GM23338 (cell line): ENCODE data around the gene MTFR1L. TPM values are rescaled to one million over a fixed set of nuclear protein-coding genes. Genes with fewer than 3 reads are reported as not detected.

Source experiments
- ATAC-seq: fragments of 200-7000 bp; cut with Tn5 transposase; 3 replicates; pipeline ENCODE4 v1.9.1; 2020
- DNase-seq: peaks from one replicate; pipeline ENCODE4 v3.0.0-alpha.2; 2015; ENCODE audit warnings: low spot score
- H2AFZ ChIP-seq: fragments of 200-600 bp; sonication (generic); 2 replicates; pipeline ENCODE4 v1.8.0; 2016; ENCODE audit warnings: antibody characterized with exemption, mild to moderate bottlenecking, moderate library complexity
- H3F3A ChIP-seq: fragments of 200-600 bp; sonication (generic); replicated peaks from 2 replicates; pipeline ENCODE4 v1.8.0; 2017; ENCODE audit warnings: antibody characterized with exemption, mixed run types, low read depth
- H3K27ac ChIP-seq: fragments of 200-600 bp; sonication (generic); 2 replicates; pipeline ENCODE4 v1.6.1; 2016; ENCODE audit warnings: low read depth
- H3K27me3 ChIP-seq: fragments of 200-600 bp; sonication (generic); 2 replicates; pipeline ENCODE4 v1.8.0; 2016; ENCODE audit warnings: mild to moderate bottlenecking, mixed run types, moderate library complexity; ENCODE audit not compliant: insufficient read depth
- H3K36me3 ChIP-seq: fragments of 200-600 bp; sonication (generic); 2 replicates; pipeline ENCODE4 v1.8.0; 2016; ENCODE audit warnings: mild to moderate bottlenecking; ENCODE audit not compliant: insufficient read depth
- H3K4me1 ChIP-seq: fragments of 200-600 bp; sonication (generic); 2 replicates; pipeline ENCODE4 v1.8.0; 2016; ENCODE audit warnings: mild to moderate bottlenecking, moderate library complexity; ENCODE audit not compliant: insufficient read depth
- H3K4me2 ChIP-seq: fragments of 200-600 bp; sonication (generic); 2 replicates; pipeline ENCODE4 v1.7.1; 2017; ENCODE audit warnings: mixed run types
- H3K4me3 ChIP-seq: fragments of 200-600 bp; sonication (generic); 2 replicates; pipeline ENCODE4 v1.6.1; 2016; ENCODE audit warnings: mixed run types
- H3K79me2 ChIP-seq: fragments of 200-600 bp; sonication (generic); replicated peaks from 2 replicates; pipeline ENCODE4 v1.8.0; 2017; ENCODE audit warnings: mild to moderate bottlenecking; ENCODE audit not compliant: insufficient read depth
- H3K9me2 ChIP-seq: fragments of 200-600 bp; sonication (generic); 2 replicates; pipeline ENCODE4 v1.8.0; 2017; ENCODE audit not compliant: insufficient read depth
- H4K20me1 ChIP-seq: fragments of 200-600 bp; sonication (generic); replicated peaks from 2 replicates; pipeline ENCODE4 v1.8.0; 2017; ENCODE audit warnings: mild to moderate bottlenecking; ENCODE audit not compliant: insufficient read depth
- H3K27ac Mint-ChIP-seq: 2 replicates; pipeline ENCODE4 v1.8.0; 2020; ENCODE audit warnings: inconsistent platforms, mild to moderate bottlenecking, moderate library complexity, mixed read lengths
- H3K27me3 Mint-ChIP-seq: 3 replicates; pipeline ENCODE4 v1.8.0; 2022; ENCODE audit warnings: low read depth, mild to moderate bottlenecking, moderate library complexity, mixed read lengths, inconsistent platforms; ENCODE audit not compliant: insufficient read depth, poor library complexity
- H3K36me3 Mint-ChIP-seq: 3 replicates; pipeline ENCODE4 v1.8.0; 2021; ENCODE audit warnings: low read depth, mild to moderate bottlenecking, inconsistent platforms, moderate library complexity, mixed read lengths
- H3K4me1 Mint-ChIP-seq: 3 replicates; pipeline ENCODE4 v1.8.0; 2020; ENCODE audit warnings: mild to moderate bottlenecking, inconsistent platforms, mixed read lengths
- H3K4me3 Mint-ChIP-seq: 3 replicates; pipeline ENCODE4 v1.8.0; 2021; ENCODE audit warnings: moderate library complexity, mild to moderate bottlenecking, inconsistent platforms, mixed read lengths
- H3K9me3 Mint-ChIP-seq: 3 replicates; pipeline ENCODE4 v1.8.0; 2020; ENCODE audit warnings: moderate library complexity, mild to moderate bottlenecking, inconsistent platforms, mixed read lengths
- CREB1 ChIP-seq: fragments of 250-450 bp; sonication (Bioruptor Pico); IDR thresholded peaks from 2 replicates; pipeline ENCODE4 v1.5.0; 2020; ENCODE audit warnings: low read depth, mild to moderate bottlenecking, moderate library complexity
- EZH2 ChIP-seq: fragments of 200-600 bp; sonication (generic); IDR thresholded peaks from one replicate; pipeline ENCODE4 v1.8.0; 2017; ENCODE audit warnings: antibody characterized with exemption, mild to moderate bottlenecking, low read depth; ENCODE audit not compliant: unreplicated experiment
- EZH2phosphoT487 ChIP-seq: fragments of 200-600 bp; sonication (generic); IDR thresholded peaks from one replicate; pipeline ENCODE4 v1.8.1; 2018; ENCODE audit warnings: antibody characterized with exemption; ENCODE audit not compliant: unreplicated experiment
- POLR2AphosphoS5 ChIP-seq: IDR thresholded peaks from 2 replicates; pipeline ENCODE4 v1.6.1; 2016; ENCODE audit warnings: antibody characterized with exemption, low read depth
- ZNF331 ChIP-seq: fragments of 250-450 bp; sonication (Bioruptor Pico); IDR thresholded peaks from 2 replicates; pipeline ENCODE4 v1.5.0; 2020; ENCODE audit warnings: low read depth, mild to moderate bottlenecking, moderate library complexity
- polyA plus RNA-seq: library from polyadenylated mRNA; unstranded; fragments of >200 nt; fragmentation: Nextera tagmentation; extraction: Ambion mirVana; gene quantifications from 2 replicates; pipeline ENCODE4 v1.2.1, GENCODE V29; 2016
- total RNA-seq: library from RNA; depleted of rRNA; stranded (reverse); fragments of >200 nt; shearing (Covaris generic); gene quantifications from 2 replicates; pipeline ENCODE4 v1.2.3, GENCODE V29; 2014
- TF ChIP-seq, protein P1 (sequence below), 2 experiments: fragments of 200-600 bp in 1 of 2; sonication (generic) in 1 of 2; conservative IDR thresholded peaks; 2 replicates each; pipeline versions ENCODE4 v1.5.1 to v1.6.1; 2016 to 2017; ENCODE audit warnings: antibody characterized with exemption in 2 of 2, low read depth in 2 of 2, mild to moderate bottlenecking in 2 of 2, moderate library complexity in 1 of 2
- TF ChIP-seq, protein P2 (sequence below): fragments of 250-450 bp; sonication (Bioruptor Pico); IDR thresholded peaks from 2 replicates; pipeline ENCODE4 v1.5.0; 2020; ENCODE audit warnings: mild to moderate bottlenecking, moderate library complexity
- TF ChIP-seq, protein P3 (sequence below): IDR thresholded peaks from 2 replicates; pipeline ENCODE4 v1.6.1; 2016; ENCODE audit warnings: antibody characterized with exemption

The MTFR1L gene
- total and polyA plus RNA-seq, 2 experiments from 2014 or later, result 14.8 to 22.7 TPM

DNA sequence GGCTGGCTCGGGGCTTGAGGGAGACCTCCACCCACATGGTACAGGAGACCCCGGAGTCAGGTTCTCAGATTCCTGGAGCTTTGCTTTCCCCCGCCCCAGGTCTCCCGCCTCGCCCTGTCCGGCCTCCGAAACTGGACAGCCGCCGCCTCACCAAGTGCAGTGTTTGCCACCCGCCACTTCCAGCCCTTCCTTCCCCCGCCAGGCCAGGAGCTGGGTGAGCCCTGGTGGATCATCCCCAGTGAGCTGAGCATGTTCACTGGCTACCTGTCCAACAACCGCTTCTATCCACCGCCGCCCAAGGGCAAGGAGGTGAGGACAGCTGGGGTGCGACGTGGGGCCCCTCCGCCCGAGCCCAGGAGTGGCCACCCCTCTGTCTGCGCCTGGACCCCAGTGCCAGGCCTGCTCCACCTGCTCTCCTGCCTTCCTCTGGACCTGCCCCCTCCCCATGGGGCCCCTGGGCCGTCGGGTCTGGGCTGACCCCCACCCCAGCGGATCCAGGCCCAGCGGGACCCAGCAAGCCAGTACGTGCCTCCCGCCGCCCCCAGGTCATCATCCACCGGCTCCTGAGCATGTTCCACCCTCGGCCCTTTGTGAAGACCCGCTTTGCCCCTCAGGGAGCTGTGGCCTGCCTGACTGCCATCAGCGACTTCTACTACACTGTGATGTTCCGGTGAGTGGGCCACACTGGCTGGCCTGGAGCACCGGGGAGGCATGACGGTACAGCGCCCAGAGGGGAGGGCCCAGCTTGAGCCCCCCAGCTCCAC lies 11.1 kb upstream of the MTFR1L start:
- Mint-ChIP-seq H3K9me3 (no peaks in the 10 kb centered on the region), H3K27me3 (peaks cover 9% of the 10 kb centered on the region), H3K4me3 (no peak overlapping the region), H3K27ac (no peak overlapping the region), H3K36me3 (peaks cover 18% of the 10 kb centered on the region), H3K4me1 (peaks cover 5% of the 10 kb centered on the region; the same call in 2 of the 3 replicates)
- Histone ChIP-seq H2AFZ (no peak overlapping the region), H3K36me3 (no peaks in the 10 kb centered on the region), H4K20me1 (no peaks in the 10 kb centered on the region), H3K27ac (no peak overlapping the region), H3K4me1 (peaks cover 5% of the 10 kb centered on the region; the same call in 1 of the 2 replicates), H3K4me3 (no peak overlapping the region), H3K4me2 (no peak overlapping the region), H3K79me2 (no peaks in the 10 kb centered on the region; the same call in 1 of the 2 replicates), H3K27me3 (no peaks in the 10 kb centered on the region), H3F3A (no peaks in the 10 kb centered on the region; the same call in 1 of the 2 replicates), H3K9me2 (no peaks in the 10 kb centered on the region)
- no peak for DNase-seq
- TF ChIP-seq ZNF331 (CRISPR knock-in tag), result no peak
- no peak for TF ChIP-seq EZH2
- TF ChIP-seq, protein P1, sequence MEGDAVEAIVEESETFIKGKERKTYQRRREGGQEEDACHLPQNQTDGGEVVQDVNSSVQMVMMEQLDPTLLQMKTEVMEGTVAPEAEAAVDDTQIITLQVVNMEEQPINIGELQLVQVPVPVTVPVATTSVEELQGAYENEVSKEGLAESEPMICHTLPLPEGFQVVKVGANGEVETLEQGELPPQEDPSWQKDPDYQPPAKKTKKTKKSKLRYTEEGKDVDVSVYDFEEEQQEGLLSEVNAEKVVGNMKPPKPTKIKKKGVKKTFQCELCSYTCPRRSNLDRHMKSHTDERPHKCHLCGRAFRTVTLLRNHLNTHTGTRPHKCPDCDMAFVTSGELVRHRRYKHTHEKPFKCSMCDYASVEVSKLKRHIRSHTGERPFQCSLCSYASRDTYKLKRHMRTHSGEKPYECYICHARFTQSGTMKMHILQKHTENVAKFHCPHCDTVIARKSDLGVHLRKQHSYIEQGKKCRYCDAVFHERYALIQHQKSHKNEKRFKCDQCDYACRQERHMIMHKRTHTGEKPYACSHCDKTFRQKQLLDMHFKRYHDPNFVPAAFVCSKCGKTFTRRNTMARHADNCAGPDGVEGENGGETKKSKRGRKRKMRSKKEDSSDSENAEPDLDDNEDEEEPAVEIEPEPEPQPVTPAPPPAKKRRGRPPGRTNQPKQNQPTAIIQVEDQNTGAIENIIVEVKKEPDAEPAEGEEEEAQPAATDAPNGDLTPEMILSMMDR (conservative IDR thresholded peaks at IDR 0.05; ENCODE audit: low read depth in 2 of 2), result no peak
- TF ChIP-seq CREB1, result no peak
- TF ChIP-seq EZH2phosphoT487, result no peak
- TF ChIP-seq, protein P2, sequence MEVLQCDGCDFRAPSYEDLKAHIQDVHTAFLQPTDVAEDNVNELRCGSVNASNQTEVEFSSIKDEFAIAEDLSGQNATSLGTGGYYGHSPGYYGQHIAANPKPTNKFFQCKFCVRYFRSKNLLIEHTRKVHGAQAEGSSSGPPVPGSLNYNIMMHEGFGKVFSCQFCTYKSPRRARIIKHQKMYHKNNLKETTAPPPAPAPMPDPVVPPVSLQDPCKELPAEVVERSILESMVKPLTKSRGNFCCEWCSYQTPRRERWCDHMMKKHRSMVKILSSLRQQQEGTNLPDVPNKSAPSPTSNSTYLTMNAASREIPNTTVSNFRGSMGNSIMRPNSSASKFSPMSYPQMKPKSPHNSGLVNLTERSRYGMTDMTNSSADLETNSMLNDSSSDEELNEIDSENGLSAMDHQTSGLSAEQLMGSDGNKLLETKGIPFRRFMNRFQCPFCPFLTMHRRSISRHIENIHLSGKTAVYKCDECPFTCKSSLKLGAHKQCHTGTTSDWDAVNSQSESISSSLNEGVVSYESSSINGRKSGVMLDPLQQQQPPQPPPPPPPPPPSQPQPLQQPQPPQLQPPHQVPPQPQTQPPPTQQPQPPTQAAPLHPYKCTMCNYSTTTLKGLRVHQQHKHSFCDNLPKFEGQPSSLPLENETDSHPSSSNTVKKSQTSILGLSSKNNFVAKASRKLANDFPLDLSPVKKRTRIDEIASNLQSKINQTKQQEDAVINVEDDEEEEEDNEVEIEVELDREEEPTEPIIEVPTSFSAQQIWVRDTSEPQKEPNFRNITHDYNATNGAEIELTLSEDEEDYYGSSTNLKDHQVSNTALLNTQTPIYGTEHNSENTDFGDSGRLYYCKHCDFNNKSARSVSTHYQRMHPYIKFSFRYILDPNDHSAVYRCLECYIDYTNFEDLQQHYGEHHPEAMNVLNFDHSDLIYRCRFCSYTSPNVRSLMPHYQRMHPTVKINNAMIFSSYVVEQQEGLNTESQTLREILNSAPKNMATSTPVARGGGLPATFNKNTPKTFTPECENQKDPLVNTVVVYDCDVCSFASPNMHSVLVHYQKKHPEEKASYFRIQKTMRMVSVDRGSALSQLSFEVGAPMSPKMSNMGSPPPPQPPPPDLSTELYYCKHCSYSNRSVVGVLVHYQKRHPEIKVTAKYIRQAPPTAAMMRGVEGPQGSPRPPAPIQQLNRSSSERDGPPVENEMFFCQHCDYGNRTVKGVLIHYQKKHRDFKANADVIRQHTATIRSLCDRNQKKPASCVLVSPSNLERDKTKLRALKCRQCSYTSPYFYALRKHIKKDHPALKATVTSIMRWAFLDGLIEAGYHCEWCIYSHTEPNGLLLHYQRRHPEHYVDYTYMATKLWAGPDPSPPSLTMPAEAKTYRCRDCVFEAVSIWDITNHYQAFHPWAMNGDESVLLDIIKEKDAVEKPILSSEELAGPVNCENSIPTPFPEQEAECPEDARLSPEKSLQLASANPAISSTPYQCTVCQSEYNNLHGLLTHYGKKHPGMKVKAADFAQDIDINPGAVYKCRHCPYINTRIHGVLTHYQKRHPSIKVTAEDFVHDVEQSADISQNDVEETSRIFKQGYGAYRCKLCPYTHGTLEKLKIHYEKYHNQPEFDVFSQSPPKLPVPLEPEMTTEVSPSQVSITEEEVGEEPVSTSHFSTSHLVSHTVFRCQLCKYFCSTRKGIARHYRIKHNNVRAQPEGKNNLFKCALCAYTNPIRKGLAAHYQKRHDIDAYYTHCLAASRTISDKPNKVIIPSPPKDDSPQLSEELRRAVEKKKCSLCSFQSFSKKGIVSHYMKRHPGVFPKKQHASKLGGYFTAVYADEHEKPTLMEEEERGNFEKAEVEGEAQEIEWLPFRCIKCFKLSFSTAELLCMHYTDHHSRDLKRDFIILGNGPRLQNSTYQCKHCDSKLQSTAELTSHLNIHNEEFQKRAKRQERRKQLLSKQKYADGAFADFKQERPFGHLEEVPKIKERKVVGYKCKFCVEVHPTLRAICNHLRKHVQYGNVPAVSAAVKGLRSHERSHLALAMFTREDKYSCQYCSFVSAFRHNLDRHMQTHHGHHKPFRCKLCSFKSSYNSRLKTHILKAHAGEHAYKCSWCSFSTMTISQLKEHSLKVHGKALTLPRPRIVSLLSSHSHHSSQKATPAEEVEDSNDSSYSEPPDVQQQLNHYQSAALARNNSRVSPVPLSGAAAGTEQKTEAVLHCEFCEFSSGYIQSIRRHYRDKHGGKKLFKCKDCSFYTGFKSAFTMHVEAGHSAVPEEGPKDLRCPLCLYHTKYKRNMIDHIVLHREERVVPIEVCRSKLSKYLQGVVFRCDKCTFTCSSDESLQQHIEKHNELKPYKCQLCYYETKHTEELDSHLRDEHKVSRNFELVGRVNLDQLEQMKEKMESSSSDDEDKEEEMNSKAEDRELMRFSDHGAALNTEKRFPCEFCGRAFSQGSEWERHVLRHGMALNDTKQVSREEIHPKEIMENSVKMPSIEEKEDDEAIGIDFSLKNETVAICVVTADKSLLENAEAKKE (CRISPR knock-in tag), result no peak
- TF ChIP-seq, protein P3, sequence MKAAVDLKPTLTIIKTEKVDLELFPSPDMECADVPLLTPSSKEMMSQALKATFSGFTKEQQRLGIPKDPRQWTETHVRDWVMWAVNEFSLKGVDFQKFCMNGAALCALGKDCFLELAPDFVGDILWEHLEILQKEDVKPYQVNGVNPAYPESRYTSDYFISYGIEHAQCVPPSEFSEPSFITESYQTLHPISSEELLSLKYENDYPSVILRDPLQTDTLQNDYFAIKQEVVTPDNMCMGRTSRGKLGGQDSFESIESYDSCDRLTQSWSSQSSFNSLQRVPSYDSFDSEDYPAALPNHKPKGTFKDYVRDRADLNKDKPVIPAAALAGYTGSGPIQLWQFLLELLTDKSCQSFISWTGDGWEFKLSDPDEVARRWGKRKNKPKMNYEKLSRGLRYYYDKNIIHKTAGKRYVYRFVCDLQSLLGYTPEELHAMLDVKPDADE, result no peak
- TF ChIP-seq POLR2AphosphoS5, result no peak
- no peak for ATAC-seq
